Esophagus muscularis mucosa (tissue), 4 donors: Measurements from ENCODE around the gene NPLOC4. TPM values are rescaled to one million over a fixed set of nuclear protein-coding genes. Genes with fewer than 3 reads are reported as not detected.
"Not testable (repeated sequence)": the region's sequence is repeated elsewhere in the genome, so short reads cannot be mapped to it uniquely, and the experiment has no call there.

Source experiments
- DNase-seq: peaks from one replicate; pipeline ENCODE4 v3.0.0-alpha.2; 2017; ENCODE audit errors: extremely low spot score
- H3K27ac ChIP-seq, 4 donors: fragments of 200-600 bp; sonication (generic); replicated peaks in 1 of 4; 1 replicate in 3 of 4; 2 replicates in 1 of 4; pipeline ENCODE4 v1.5.1; 2016 to 2019; ENCODE audit warnings: mild to moderate bottlenecking in 1 of 4
- H3K27me3 ChIP-seq, 4 donors: fragments of 200-600 bp; sonication (generic); one replicate each; pipeline versions ENCODE4 v1.5.1 to v1.6.0; 2016 to 2019
- H3K36me3 ChIP-seq, 4 donors: fragments of 200-600 bp; sonication (generic); one replicate each; pipeline ENCODE4 v1.5.1; 2016 to 2019
- H3K4me1 ChIP-seq, 4 donors: fragments of 200-600 bp; sonication (generic); one replicate each; pipeline ENCODE4 v1.5.1; 2016 to 2019
- H3K4me3 ChIP-seq, 4 donors: fragments of 200-600 bp; sonication (generic); 1 replicate in 2 of 4; 2 replicates in 2 of 4; pipeline ENCODE4 v1.5.1; 2016 to 2019; ENCODE audit warnings: mild to moderate bottlenecking in 4 of 4, moderate library complexity in 1 of 4
- H3K9me3 ChIP-seq, 4 donors: fragments of 200-600 bp; sonication (generic); 1 replicate in 3 of 4; 2 replicates in 1 of 4; pipeline ENCODE4 v1.5.1; 2016 to 2019
- EP300 ChIP-seq: sonication (generic); formaldehyde crosslinking; IDR thresholded peaks from one replicate; pipeline ENCODE4 v1.6.1; 2017; ENCODE audit warnings: antibody characterized with exemption
- POLR2A ChIP-seq: fragments of 450-650 bp; IDR thresholded peaks from one replicate; pipeline ENCODE4 v1.6.1; 2017; ENCODE audit warnings: antibody characterized with exemption, moderate library complexity, mild to moderate bottlenecking, low read depth
- POLR2AphosphoS5 ChIP-seq, 2 donors: sonication (generic); formaldehyde crosslinking; IDR thresholded peaks; one replicate each; pipeline ENCODE4 v1.6.1; 2017; ENCODE audit warnings: antibody characterized with exemption in 2 of 2
- WGBS: methylation state at CpG from one replicate; pipeline ENCODE4 v1.1.5; 2018; 5-methylcytosine and 5-hydroxymethylcytosine counted together
- intact Hi-C: fragments of 100-400 bp; cut with DNase I; formaldehyde crosslinking; loops from one replicate; pipeline ENCODE4 v1.15.1; 2023
- total RNA-seq, 4 donors: library from RNA; depleted of rRNA; stranded (reverse); fragments of >200 nt; gene quantifications; one replicate each; pipeline versions ENCODE4 v1.1.0 to v1.2.1, GENCODE V29; 2016
- TF ChIP-seq, protein P1 (sequence below), 3 experiments: fragments of 200-600 bp in 2 of 3; fragments of 450-650 bp in 1 of 3; sonication (generic) in 2 of 3; IDR thresholded peaks; one replicate each; pipeline ENCODE4 v1.5.1; 2017 to 2019; ENCODE audit warnings: antibody characterized with exemption in 3 of 3, mild to moderate bottlenecking in 2 of 3, moderate library complexity in 1 of 3

Gene NPLOC4
- total RNA-seq, 4 donors from 2014 or later = 58.1 to 86.6 (median 65.7) TPM

DNA sequence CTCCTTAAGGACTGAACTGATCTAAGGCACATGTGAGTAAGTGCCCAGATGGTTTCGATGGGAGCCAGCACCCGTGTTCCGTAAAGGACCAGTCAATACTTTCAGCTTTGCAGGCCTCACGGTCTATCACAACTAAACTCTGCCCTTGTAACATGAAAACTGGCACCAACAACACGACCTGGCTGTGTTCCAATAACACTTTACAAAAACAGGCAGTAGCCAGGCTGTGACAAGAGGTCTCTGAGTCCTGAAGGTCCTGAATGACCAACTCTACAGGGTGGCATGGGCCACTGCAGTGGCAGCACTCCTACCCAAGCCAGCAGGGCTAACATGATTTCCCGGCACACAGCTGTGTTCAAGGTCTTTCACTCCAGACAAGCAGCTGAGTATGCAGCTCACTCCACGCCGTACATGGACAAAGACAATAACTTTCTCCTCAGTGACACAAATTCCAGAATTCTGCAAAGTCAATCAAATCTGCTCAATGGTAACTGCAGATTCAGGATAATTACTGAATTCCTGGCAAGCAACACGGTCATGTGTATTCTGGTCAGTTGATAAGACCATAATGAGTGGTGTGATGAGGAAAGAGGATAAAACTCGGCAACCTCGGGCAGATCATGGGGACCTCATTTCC, 15.3 kb downstream of the NPLOC4 start:
- intact Hi-C loops = no loop called here
- no peak for DNase-seq
- Histone ChIP-seq H3K4me3 (no peak overlapping the region), H3K9me3 (no peaks in the 10 kb centered on the region), H3K36me3 (peaks cover 67 to 91% (median 78%) of the 10 kb centered on the region in 4 donors), H3K27ac (no peak overlapping the region), H3K4me1 (peaks cover 0 to 6% (median 4%) of the 10 kb centered on the region in 4 donors), H3K27me3 (no peaks in the 10 kb centered on the region)
- 89% methylated on average over 11 of the region's 11 CpGs for WGBS
- TF ChIP-seq POLR2A = no peak
- no peak for TF ChIP-seq EP300
- TF ChIP-seq, protein P1, sequence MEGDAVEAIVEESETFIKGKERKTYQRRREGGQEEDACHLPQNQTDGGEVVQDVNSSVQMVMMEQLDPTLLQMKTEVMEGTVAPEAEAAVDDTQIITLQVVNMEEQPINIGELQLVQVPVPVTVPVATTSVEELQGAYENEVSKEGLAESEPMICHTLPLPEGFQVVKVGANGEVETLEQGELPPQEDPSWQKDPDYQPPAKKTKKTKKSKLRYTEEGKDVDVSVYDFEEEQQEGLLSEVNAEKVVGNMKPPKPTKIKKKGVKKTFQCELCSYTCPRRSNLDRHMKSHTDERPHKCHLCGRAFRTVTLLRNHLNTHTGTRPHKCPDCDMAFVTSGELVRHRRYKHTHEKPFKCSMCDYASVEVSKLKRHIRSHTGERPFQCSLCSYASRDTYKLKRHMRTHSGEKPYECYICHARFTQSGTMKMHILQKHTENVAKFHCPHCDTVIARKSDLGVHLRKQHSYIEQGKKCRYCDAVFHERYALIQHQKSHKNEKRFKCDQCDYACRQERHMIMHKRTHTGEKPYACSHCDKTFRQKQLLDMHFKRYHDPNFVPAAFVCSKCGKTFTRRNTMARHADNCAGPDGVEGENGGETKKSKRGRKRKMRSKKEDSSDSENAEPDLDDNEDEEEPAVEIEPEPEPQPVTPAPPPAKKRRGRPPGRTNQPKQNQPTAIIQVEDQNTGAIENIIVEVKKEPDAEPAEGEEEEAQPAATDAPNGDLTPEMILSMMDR (IDR thresholded peaks at IDR 0.05) = no peak
- TF ChIP-seq POLR2AphosphoS5 (IDR thresholded peaks at IDR 0.05) = no peak

DNA sequence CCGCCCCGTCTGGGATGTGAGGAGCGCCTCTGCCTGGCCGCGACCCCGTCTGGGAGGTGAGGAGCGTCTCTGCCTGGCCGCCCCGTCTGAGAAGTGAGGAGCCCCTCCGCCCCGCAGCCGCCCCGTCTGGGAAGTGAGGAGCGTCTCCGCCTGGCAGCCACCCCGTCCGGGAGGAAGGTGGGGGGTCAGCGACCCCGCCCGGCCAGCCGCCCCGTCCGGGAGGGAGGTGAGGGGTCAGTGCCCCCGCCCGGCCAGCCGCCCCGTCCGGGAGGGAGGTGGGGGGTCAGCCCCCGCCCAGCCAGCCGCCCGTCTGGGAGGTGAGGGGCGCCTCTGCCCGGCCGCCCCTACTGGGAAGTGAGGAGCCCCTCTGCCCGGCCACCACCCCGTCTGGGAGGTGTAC, 18.6 kb downstream of the NPLOC4 start:
- intact Hi-C loops, DNase-seq, H3K9me3 ChIP-seq, H3K27ac ChIP-seq, H3K4me3 ChIP-seq, H3K27me3 ChIP-seq: not testable (repeated sequence)
- Histone ChIP-seq H3K4me1 (peaks cover 20 to 30% (median 25%) of the 10 kb centered on the region in 4 donors), H3K36me3 (peaks cover 39 to 78% (median 69%) of the 10 kb centered on the region in 4 donors)
- WGBS = no CpG with 5 or more reads among the region's 36 CpGs

DNA sequence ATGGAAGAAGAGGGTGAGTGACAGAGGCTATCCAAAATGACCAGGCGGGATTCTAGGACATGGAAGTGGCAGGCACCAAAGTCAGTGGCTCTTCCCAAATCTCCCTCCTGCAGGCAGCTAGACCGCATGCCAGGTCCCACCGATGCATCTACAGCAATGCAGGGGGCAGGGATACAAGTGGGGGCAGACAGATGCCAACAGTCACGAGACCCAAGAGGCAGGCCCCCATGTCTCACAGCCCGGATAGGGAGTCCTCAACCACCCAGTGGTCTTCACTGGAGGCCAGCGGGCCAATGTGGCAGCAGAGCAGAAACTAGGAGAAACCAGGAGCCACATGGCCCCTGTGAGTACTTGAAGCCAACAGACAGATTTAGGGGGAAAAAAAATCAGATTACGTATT, 20.0 kb downstream of the NPLOC4 start:
- 50% methylated on average over 6 of the region's 7 CpGs for WGBS
- no peak overlapping the region for H3K4me3 ChIP-seq
- H3K4me1 ChIP-seq = peaks cover 20 to 39% (median 30%) of the 10 kb centered on the region in 4 donors
- H3K36me3 ChIP-seq = peaks cover 45 to 79% (median 71%) of the 10 kb centered on the region in 4 donors
- H3K27ac ChIP-seq = no peak overlapping the region
- TF ChIP-seq POLR2A (no peak), POLR2AphosphoS5 (IDR thresholded peaks at IDR 0.05) (no peak), EP300 (no peak)
- TF ChIP-seq, protein P1 (IDR thresholded peaks at IDR 0.05) = no peak
- no peaks in the 10 kb centered on the region for H3K9me3 ChIP-seq
- DNase-seq = no peak
- no peaks in the 10 kb centered on the region for H3K27me3 ChIP-seq
- intact Hi-C loops = no loop called here

DNA sequence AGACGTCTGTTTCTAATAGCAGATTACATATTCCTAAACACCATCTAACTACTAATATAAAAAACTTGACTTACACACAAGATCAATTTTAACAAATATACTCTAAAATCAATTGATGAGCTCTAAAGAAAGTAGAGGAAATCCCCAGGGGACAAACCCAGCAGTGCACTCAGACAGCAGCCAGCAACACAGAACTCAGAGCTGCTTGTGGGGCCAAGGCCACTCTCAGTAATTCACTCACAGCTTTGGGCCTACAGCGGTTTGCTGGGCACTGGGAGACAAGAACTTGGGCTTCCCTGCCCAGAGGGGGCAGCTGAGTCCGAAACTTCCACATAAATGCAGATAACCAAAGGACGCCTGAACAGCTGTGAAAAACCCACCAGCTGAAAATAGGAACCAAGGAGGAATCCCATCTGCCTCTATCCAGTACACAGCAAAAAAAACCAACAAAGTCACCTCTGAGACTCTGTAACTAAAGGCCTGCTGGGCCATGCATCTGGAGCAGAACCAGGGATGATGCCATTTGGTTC, 21.4 kb downstream of the NPLOC4 start:
- TF ChIP-seq, protein P1 (IDR thresholded peaks at IDR 0.05) = no peak
- TF ChIP-seq POLR2A = no peak
- no peak for TF ChIP-seq EP300
- TF ChIP-seq POLR2AphosphoS5 (IDR thresholded peaks at IDR 0.05) = no peak
- DNase-seq = no peak
- H3K9me3 ChIP-seq = no peaks in the 10 kb centered on the region
- intact Hi-C loops = no loop called here
- H3K4me3 ChIP-seq = no peak overlapping the region
- no peak overlapping the region for H3K27ac ChIP-seq
- no peaks in the 10 kb centered on the region for H3K27me3 ChIP-seq
- 93% methylated on average over 4 of the region's 4 CpGs for WGBS
- H3K36me3 ChIP-seq = peaks cover 33 to 74% (median 67%) of the 10 kb centered on the region in 4 donors
- H3K4me1 ChIP-seq = peaks cover 20 to 33% (median 25%) of the 10 kb centered on the region in 4 donors

DNA sequence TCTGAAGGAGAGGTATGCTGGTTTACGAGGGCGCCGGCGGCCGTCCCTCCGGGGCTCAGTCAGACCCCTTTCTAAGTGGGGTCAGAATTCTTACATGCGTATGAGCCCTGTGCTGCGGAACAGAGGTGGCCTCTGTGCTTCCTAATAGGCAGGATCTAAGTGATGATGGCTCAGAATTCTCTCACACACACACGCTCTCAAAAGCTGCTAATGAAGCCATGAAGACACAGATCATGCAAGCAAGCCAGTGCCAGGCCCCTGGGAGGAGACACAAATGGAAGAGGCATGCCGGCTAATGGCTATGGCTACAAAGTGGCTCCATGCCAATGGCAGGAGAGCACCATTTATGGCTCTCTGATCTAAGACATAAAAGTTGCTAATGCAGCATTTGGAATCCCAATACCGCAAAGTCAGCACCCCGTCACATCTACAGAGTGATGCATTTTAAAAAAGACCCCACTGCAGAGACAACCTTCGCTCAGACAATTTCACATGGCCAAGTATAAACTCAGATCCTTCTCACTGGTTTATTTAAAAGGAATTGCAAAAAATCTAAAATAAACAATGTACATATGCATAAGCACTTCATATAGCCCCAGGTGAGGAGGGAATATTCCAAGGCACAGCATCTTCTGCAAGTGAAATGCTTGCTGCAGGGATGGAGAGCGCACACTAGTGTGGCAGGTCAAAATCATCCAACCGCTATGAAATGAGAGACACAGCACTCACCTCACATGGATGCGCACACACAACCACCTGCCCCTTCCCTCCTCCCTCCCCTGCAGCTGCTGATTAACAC, 24.5 kb downstream of the NPLOC4 start:
- intact Hi-C loops = no loop called here
- Histone ChIP-seq H3K27me3 (no peaks in the 10 kb centered on the region), H3K4me1 (peaks cover 20 to 33% (median 25%) of the 10 kb centered on the region in 4 donors), H3K4me3 (no peak overlapping the region), H3K9me3 (no peaks in the 10 kb centered on the region), H3K36me3 (peaks cover 39 to 86% (median 79%) of the 10 kb centered on the region in 4 donors), H3K27ac (no peak overlapping the region)
- DNase-seq = no peak
- TF ChIP-seq POLR2AphosphoS5 (IDR thresholded peaks at IDR 0.05) = no peak
- TF ChIP-seq EP300 = no peak
- TF ChIP-seq, protein P1 (IDR thresholded peaks at IDR 0.05) = no peak
- TF ChIP-seq POLR2A = no peak
- 90% methylated on average over 14 of the region's 16 CpGs for WGBS
